CD4-positive, CD25-positive, alpha-beta regulatory T cell (primary cell): ENCODE results near the gene CRADD. TPM values are rescaled to one million over a fixed set of nuclear protein-coding genes. Genes with fewer than 3 reads are reported as not detected.

Source experiments
- ATAC-seq, 2 donors: fragments of 150-1000 bp; cut with Tn5 transposase; one replicate each; pipeline ENCODE4 v1.10.0; 2021; ENCODE audit warnings: low read depth in 2 of 2, moderate number of reproducible peaks in 2 of 2, moderate library complexity in 1 of 2
- DNase-seq, 3 donors: peaks; one replicate each; pipeline versions ENCODE4 v3.0.0 to v3.0.0-alpha.2; 2012 to 2022; ENCODE audit warnings: mixed read lengths in 1 of 3
- H3K27ac ChIP-seq: one replicate; pipeline ENCODE4 v1.7.0; 2013; ENCODE audit warnings: mild to moderate bottlenecking, low read length; ENCODE audit not compliant: insufficient read depth, poor library complexity, severe bottlenecking
- H3K27me3 ChIP-seq: one replicate; pipeline ENCODE4 v1.7.0; 2013; ENCODE audit warnings: low read length; ENCODE audit not compliant: control insufficient read depth, insufficient read depth
- H3K36me3 ChIP-seq: one replicate; pipeline ENCODE4 v1.7.0; 2013; ENCODE audit warnings: mild to moderate bottlenecking, low read length, moderate library complexity; ENCODE audit not compliant: control insufficient read depth, insufficient read depth
- H3K4me1 ChIP-seq: 2 replicates; pipeline ENCODE4 v1.7.0; 2013; ENCODE audit warnings: mild to moderate bottlenecking, low read length; ENCODE audit not compliant: insufficient read depth, control insufficient read depth, poor library complexity, severe bottlenecking
- H3K4me3 ChIP-seq: one replicate; pipeline ENCODE4 v1.7.0; 2013; ENCODE audit warnings: low read depth, mild to moderate bottlenecking, low read length, moderate library complexity
- H3K9me3 ChIP-seq, 2 experiments: 1 replicate in 1 of 2; 2 replicates in 1 of 2; pipeline ENCODE4 v1.7.0; 2013; ENCODE audit warnings: low read length in 2 of 2, mild to moderate bottlenecking in 1 of 2, moderate library complexity in 1 of 2; ENCODE audit not compliant: control insufficient read depth in 2 of 2
- H3K27ac Mint-ChIP-seq, 3 donors: one replicate each; pipeline ENCODE4 v1.8.0; 2020 to 2022; ENCODE audit warnings: mild to moderate bottlenecking in 3 of 3, mixed read lengths in 3 of 3, moderate library complexity in 2 of 3
- H3K27me3 Mint-ChIP-seq: one replicate; pipeline ENCODE4 v1.8.0; 2022; ENCODE audit warnings: mild to moderate bottlenecking, mixed read lengths
- H3K36me3 Mint-ChIP-seq: one replicate; pipeline ENCODE4 v1.8.0; 2020; ENCODE audit warnings: mixed read lengths
- H3K4me1 Mint-ChIP-seq, 4 donors: one replicate each; pipeline ENCODE4 v1.8.0; 2020 to 2022; ENCODE audit warnings: mixed read lengths in 4 of 4, mild to moderate bottlenecking in 1 of 4
- H3K4me3 Mint-ChIP-seq, 4 donors: one replicate each; pipeline ENCODE4 v1.8.0; 2020 to 2022; ENCODE audit warnings: mild to moderate bottlenecking in 4 of 4, mixed read lengths in 4 of 4, moderate library complexity in 3 of 4
- H3K9me3 Mint-ChIP-seq, 7 donors: one replicate each; pipeline ENCODE4 v1.8.0; 2020 to 2022; ENCODE audit warnings: mixed read lengths in 7 of 7, mild to moderate bottlenecking in 3 of 7, moderate library complexity in 2 of 7
- polyA plus RNA-seq, 4 donors: library from polyadenylated mRNA; unstranded; fragments of 300-500 nt; fragmentation: Illumina TruSeq; gene quantifications; one replicate each; pipeline ENCODE4 v1.2.3, GENCODE V29; 2021
- total RNA-seq: library from RNA; stranded (reverse); gene quantifications from one replicate; pipeline ENCODE4 v1.2.3, GENCODE V29; 2022

The CRADD gene
- total and polyA plus RNA-seq, 5 donors from 2014 or later, result 10.1 to 24.2 (median 20.6) TPM

DNA sequence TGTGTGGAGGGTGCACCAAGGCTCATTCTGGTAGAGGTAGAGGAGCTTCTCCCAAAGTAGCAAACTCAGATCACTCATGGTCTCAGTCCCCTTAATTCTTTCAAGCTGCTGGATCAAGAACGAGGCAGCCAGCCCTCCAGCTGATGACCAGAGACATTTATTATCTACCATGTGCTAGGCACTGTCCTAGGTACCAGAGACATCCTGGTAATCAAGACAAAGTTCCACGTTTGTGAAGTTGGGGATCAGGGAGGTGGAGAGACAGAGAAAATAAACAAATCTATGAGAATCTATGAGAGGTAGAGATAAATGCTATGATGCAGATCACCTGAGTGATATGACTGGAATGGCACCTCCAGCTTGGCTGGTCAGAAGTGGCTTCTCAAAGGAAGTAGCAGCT is 130.2 kb downstream of the CRADD start:
- peaks cover 5% of the 10 kb centered on the region for H3K36me3 Mint-ChIP-seq
- no peak overlapping the region for H3K4me3 ChIP-seq
- no peaks in the 10 kb centered on the region for H3K27me3 ChIP-seq
- no peak for DNase-seq
- H3K27ac ChIP-seq, result no peak overlapping the region
- peaks cover 4% of the 10 kb centered on the region for H3K4me1 ChIP-seq
- peak overlapping the region in 1 of 3 donors; percentile 21 for H3K27ac Mint-ChIP-seq
- ATAC-seq, result no peak
- peaks cover 0 to 1% (median 0%) of the 10 kb centered on the region in 7 donors for H3K9me3 Mint-ChIP-seq
- H3K36me3 ChIP-seq, result no peaks in the 10 kb centered on the region
- no peaks in the 10 kb centered on the region for H3K27me3 Mint-ChIP-seq
- peaks cover 6 to 21% (median 14%) of the 10 kb centered on the region in 4 donors for H3K4me1 Mint-ChIP-seq
- H3K9me3 ChIP-seq, result no peaks in the 10 kb centered on the region
- no peak overlapping the region for H3K4me3 Mint-ChIP-seq

DNA sequence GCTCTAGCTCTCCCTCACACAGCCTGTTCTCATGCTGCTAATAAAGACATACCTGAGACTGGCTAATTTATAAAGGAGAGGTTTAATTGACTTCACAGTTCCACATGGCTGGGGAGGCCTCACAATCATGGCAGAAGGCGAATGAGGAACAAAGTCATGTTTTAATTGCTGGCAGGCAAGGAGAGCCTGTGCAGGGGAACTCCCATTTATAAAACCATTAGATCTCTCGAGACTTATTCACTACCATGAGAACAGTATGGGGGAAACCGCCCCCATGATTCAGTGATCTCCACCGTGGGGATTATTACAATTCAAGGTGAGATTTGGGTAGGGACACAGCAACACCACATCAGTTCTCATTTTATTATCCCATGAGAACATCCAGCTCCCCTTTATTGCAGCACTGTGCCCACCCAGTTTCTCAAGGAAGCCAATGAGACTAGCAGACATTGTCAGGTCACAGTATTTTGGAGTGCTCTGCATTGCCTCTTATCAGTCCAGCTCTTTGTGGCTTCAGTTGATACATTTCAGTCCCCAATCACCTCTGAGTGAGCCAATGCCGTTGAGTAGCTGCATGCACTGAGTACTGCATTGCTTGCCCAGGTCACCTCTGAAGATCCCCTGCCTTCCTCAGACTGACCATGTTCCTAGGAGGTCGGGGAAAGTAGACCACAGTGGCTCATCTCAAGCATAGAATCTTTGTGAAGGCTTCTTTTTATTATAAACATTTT is 131.2 kb downstream of the CRADD start:
- no peaks in the 10 kb centered on the region for H3K36me3 ChIP-seq
- H3K27ac ChIP-seq, result no peak overlapping the region
- Mint-ChIP-seq H3K9me3 (peaks cover 0 to 1% (median 0%) of the 10 kb centered on the region in 7 donors), H3K27me3 (no peaks in the 10 kb centered on the region), H3K27ac (peak overlapping the region in 1 of 3 donors; percentile 58), H3K36me3 (peaks cover 7% of the 10 kb centered on the region), H3K4me1 (peaks cover 6 to 16% (median 10%) of the 10 kb centered on the region in 4 donors), H3K4me3 (no peak overlapping the region)
- DNase-seq (no peak), ATAC-seq (no peak)
- H3K9me3 ChIP-seq, result no peaks in the 10 kb centered on the region
- peaks cover 4% of the 10 kb centered on the region for H3K4me1 ChIP-seq
- no peak overlapping the region for H3K4me3 ChIP-seq
- no peaks in the 10 kb centered on the region for H3K27me3 ChIP-seq

DNA sequence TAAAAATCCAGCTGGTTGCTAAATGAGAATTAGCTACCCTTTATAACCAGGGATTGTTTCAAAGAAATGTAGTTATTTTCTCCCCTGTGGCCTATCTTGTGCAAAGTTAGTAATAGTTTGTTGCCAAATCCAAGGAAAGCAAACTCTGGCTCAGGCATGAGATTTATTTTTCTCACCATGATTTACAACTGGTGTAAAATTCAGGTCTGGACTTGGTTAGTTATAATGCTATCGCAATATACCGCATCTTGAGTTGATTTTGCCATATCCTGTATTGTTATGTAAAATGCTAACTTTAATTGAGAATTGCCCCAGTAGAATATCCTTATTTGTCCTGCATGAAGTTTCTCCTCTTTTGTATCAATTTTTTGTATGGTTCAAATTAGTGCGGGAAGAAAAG is 135.5 kb downstream of the CRADD start:
- Histone ChIP-seq H3K4me3 (no peak overlapping the region), H3K27ac (no peak overlapping the region), H3K27me3 (no peaks in the 10 kb centered on the region), H3K4me1 (no peaks in the 10 kb centered on the region), H3K36me3 (no peaks in the 10 kb centered on the region), H3K9me3 (no peaks in the 10 kb centered on the region)
- H3K27ac Mint-ChIP-seq, result no peak overlapping the region
- peaks cover 0 to 1% (median 0%) of the 10 kb centered on the region in 7 donors for H3K9me3 Mint-ChIP-seq
- peaks cover 0 to 16% (median 0%) of the 10 kb centered on the region in 4 donors for H3K4me1 Mint-ChIP-seq
- no peak overlapping the region for H3K4me3 Mint-ChIP-seq
- peaks cover 5% of the 10 kb centered on the region for H3K36me3 Mint-ChIP-seq
- DNase-seq, result no peak
- ATAC-seq, result no peak
- H3K27me3 Mint-ChIP-seq, result no peaks in the 10 kb centered on the region

DNA sequence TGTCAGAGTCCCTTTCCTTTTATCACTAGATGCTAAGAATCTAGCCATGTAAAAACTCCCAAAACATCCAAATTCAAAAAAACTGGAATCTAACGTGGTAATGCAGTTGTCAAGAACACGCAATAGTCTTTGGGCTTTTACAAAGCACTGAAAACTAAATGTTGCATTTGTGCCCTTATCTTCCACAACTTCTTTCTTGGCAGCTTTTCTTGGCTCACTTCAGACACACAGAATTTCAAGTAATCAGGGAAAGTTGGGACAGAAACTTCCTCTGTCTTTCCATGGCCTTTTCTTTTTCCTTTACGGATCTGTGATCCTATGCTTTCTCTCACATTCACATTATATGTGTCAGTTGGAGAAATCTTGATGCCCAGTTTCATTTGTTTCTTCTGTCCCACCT is 136.0 kb downstream of the CRADD start:
- no peak overlapping the region for H3K27ac Mint-ChIP-seq

DNA sequence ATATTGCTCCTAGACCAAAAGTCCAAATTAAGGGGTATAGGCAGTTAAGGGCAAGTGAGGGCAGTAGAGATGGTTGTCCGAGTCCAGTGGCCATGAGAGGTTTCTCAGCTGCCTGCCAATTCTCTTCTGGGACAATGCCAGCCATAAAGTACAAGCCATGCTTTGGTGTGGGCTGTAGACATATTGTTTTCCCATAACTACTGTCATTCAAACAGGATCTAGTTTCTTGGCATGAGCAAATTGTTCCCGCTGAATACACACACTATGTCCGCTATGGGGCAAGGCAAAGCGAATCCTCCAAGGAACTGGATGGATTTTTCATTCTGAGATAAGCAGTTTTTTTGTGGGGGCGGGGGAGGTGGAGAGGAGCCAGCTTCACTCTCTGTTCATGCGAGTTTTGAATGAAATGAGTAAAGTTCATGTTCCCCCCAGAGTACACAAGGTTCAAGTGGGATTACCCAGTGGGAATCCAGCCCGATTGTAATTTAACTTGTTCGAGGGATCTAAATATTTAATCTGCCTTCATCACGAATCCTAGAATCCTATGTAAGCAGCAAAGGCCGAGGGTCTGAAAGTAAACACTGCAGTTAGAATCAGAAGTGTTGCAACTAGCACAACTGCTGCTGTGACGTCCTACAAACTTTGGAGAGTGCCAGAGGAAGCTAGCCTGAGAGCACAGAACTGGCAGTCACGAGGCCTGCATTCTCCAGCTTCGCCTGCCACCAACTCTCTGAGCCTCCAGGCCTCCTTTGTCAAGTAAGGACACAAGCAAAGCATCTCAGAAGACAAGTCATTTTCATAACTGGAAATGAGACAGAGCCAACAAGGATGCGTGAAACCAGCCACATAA is 137.0 kb downstream of the CRADD start:
- no peaks in the 10 kb centered on the region for H3K27me3 ChIP-seq
- ATAC-seq, result no peak
- no peak overlapping the region for H3K27ac ChIP-seq
- no peak overlapping the region for H3K4me3 Mint-ChIP-seq
- no peak overlapping the region for H3K4me3 ChIP-seq
- H3K4me1 ChIP-seq, result no peaks in the 10 kb centered on the region
- H3K36me3 ChIP-seq, result no peaks in the 10 kb centered on the region
- no peak for DNase-seq
- H3K36me3 Mint-ChIP-seq, result peaks cover 5% of the 10 kb centered on the region
- peaks cover 0 to 2% (median 0%) of the 10 kb centered on the region in 7 donors for H3K9me3 Mint-ChIP-seq
- peaks cover 0 to 14% (median 0%) of the 10 kb centered on the region in 4 donors for H3K4me1 Mint-ChIP-seq
- no peak overlapping the region for H3K27ac Mint-ChIP-seq
- no peaks in the 10 kb centered on the region for H3K9me3 ChIP-seq
- no peaks in the 10 kb centered on the region for H3K27me3 Mint-ChIP-seq

More for the DNA sequence above, 136.0 kb downstream of the CRADD start:
- ATAC-seq (no peak), DNase-seq (no peak)
- Histone ChIP-seq H3K4me3 (no peak overlapping the region), H3K9me3 (no peaks in the 10 kb centered on the region), H3K36me3 (no peaks in the 10 kb centered on the region), H3K4me1 (no peaks in the 10 kb centered on the region), H3K27ac (no peak overlapping the region), H3K27me3 (no peaks in the 10 kb centered on the region)
- Mint-ChIP-seq H3K4me3 (no peak overlapping the region), H3K9me3 (peaks cover 0 to 1% (median 0%) of the 10 kb centered on the region in 7 donors), H3K4me1 (peaks cover 0 to 16% (median 0%) of the 10 kb centered on the region in 4 donors), H3K27me3 (no peaks in the 10 kb centered on the region), H3K36me3 (peaks cover 5% of the 10 kb centered on the region)

DNA sequence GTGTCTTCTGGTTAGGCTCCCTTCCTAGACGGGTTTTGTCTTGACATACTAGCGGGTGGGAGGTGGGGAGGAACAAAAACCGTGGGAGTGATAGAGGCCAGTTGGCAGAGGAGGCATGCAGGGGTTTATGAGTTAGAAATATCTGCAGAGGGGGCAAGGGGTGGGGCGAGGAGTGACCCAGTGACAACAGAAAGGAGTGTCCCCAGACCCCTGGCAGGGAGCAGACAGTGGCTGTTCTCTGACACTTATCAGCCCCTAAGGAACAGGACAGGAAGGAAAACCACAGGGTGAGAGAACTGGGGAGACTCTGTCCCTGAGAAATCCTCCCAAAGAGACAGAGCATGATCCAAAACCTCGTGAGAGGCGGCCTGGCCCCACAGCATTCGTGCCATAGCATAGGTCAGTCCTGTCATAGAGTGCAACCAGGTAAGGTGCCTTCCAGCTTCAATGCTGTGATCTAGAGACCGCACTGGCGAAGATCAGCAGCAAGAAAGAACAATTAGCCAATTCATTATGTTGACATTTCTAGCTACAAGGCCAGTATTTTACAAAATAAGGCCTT is 141.4 kb downstream of the CRADD start:
- Mint-ChIP-seq H3K27me3 (no peaks in the 10 kb centered on the region), H3K27ac (no peak overlapping the region), H3K4me1 (peaks cover 0 to 5% (median 1%) of the 10 kb centered on the region in 4 donors), H3K4me3 (no peak overlapping the region), H3K36me3 (peaks cover 12% of the 10 kb centered on the region), H3K9me3 (peaks cover 0 to 2% (median 0%) of the 10 kb centered on the region in 7 donors)
- Histone ChIP-seq H3K9me3 (no peaks in the 10 kb centered on the region), H3K27me3 (no peaks in the 10 kb centered on the region), H3K4me3 (no peak overlapping the region), H3K4me1 (no peaks in the 10 kb centered on the region), H3K27ac (no peak overlapping the region), H3K36me3 (no peaks in the 10 kb centered on the region)
- DNase-seq (no peak), ATAC-seq (no peak)

DNA sequence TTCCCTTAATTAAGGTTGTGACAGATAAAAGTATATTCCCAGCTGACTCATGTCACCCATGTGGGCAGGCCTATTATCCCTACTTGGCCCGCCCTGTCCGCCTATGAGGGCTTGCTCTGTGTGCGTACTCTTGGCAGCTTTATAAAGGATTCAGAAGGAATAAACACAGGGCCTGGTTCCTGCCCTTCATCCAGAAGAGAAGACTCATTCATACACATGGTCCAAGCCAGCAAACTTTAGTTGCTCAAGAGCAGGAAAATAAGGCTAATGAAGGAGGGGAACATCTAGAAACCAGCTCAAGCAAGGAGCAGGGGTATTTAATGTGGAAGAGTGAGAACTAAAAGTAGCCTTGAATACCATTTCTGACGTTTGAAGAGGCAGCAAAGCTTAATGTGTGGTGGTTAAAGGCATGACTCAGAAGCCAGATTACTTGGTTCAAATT is 141.9 kb downstream of the CRADD start:
- no peak overlapping the region for H3K27ac Mint-ChIP-seq
- no peak for DNase-seq
- no peaks in the 10 kb centered on the region for H3K27me3 ChIP-seq
- peaks cover 0 to 3% (median 1%) of the 10 kb centered on the region in 4 donors for H3K4me1 Mint-ChIP-seq
- H3K9me3 Mint-ChIP-seq, result peaks cover 0 to 2% (median 0%) of the 10 kb centered on the region in 7 donors
- H3K9me3 ChIP-seq, result no peaks in the 10 kb centered on the region
- no peak for ATAC-seq
- H3K4me3 ChIP-seq, result no peak overlapping the region
- peaks cover 12% of the 10 kb centered on the region for H3K36me3 Mint-ChIP-seq
- no peaks in the 10 kb centered on the region for H3K36me3 ChIP-seq
- no peak overlapping the region for H3K27ac ChIP-seq
- H3K4me1 ChIP-seq, result no peaks in the 10 kb centered on the region
- no peak overlapping the region for H3K4me3 Mint-ChIP-seq
- H3K27me3 Mint-ChIP-seq, result no peaks in the 10 kb centered on the region
